OCI-LY3 (cell line): ENCODE results near the gene PARD3B.

ENCODE experiments used
- EZH2phosphoT487 ChIP-seq: fragments of 200-600 bp; shearing (Covaris generic); IDR thresholded peaks from 2 replicates; pipeline ENCODE4 v1.6.1; 2018; ENCODE audit warnings: antibody characterized with exemption, mixed run types, low read depth
- TF ChIP-seq, protein P1 (sequence below): fragments of 200-600, 300-600 bp; sonication (generic); IDR thresholded peaks from 2 replicates; pipeline ENCODE4 v1.5.1; 2014; ENCODE audit warnings: antibody characterized with exemption, low read length, low read depth

- TF ChIP-seq, protein P1, sequence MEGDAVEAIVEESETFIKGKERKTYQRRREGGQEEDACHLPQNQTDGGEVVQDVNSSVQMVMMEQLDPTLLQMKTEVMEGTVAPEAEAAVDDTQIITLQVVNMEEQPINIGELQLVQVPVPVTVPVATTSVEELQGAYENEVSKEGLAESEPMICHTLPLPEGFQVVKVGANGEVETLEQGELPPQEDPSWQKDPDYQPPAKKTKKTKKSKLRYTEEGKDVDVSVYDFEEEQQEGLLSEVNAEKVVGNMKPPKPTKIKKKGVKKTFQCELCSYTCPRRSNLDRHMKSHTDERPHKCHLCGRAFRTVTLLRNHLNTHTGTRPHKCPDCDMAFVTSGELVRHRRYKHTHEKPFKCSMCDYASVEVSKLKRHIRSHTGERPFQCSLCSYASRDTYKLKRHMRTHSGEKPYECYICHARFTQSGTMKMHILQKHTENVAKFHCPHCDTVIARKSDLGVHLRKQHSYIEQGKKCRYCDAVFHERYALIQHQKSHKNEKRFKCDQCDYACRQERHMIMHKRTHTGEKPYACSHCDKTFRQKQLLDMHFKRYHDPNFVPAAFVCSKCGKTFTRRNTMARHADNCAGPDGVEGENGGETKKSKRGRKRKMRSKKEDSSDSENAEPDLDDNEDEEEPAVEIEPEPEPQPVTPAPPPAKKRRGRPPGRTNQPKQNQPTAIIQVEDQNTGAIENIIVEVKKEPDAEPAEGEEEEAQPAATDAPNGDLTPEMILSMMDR = no peak
- no peak for TF ChIP-seq EZH2phosphoT487
Measured at GRCh38 chr2:205496772-205497171, 951.5 kb downstream of the PARD3B start.
